Fibroblast of pulmonary artery (primary cell): Measurements from ENCODE around the gene ARAP1.

Experiments
- DNase-seq: peaks from one replicate; pipeline ENCODE4 v3.0.0-alpha.2; 2010; ENCODE audit warnings: low read depth
- H3K4me3 ChIP-seq: replicated peaks from 2 replicates; pipeline ENCODE4 v1.5.1; 2011; ENCODE audit warnings: low read depth, mild to moderate bottlenecking, control low read depth, low read length, moderate library complexity
- TF ChIP-seq, protein P1 (sequence below): IDR thresholded peaks from 2 replicates; pipeline ENCODE4 v1.5.1; 2011; ENCODE audit warnings: mild to moderate bottlenecking, control low read depth, low read length, inconsistent platforms; ENCODE audit errors: missing control alignments

The ARAP1 gene

GRCh38 chr11:72777755-72778278 lies 25.6 kb upstream of the ARAP1 start:
- no peak overlapping the region for H3K4me3 ChIP-seq
- TF ChIP-seq, protein P1, sequence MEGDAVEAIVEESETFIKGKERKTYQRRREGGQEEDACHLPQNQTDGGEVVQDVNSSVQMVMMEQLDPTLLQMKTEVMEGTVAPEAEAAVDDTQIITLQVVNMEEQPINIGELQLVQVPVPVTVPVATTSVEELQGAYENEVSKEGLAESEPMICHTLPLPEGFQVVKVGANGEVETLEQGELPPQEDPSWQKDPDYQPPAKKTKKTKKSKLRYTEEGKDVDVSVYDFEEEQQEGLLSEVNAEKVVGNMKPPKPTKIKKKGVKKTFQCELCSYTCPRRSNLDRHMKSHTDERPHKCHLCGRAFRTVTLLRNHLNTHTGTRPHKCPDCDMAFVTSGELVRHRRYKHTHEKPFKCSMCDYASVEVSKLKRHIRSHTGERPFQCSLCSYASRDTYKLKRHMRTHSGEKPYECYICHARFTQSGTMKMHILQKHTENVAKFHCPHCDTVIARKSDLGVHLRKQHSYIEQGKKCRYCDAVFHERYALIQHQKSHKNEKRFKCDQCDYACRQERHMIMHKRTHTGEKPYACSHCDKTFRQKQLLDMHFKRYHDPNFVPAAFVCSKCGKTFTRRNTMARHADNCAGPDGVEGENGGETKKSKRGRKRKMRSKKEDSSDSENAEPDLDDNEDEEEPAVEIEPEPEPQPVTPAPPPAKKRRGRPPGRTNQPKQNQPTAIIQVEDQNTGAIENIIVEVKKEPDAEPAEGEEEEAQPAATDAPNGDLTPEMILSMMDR = no peak

GRCh38 chr11:72776844-72777754 lies 24.9 kb upstream of the ARAP1 start:
- TF ChIP-seq, protein P1 = no peak
- no peak overlapping the region for H3K4me3 ChIP-seq
- DNase-seq = no peak

More at GRCh38 chr11:72777755-72778278, 25.6 kb upstream of the ARAP1 start:
- no peak for DNase-seq

- TF ChIP-seq, protein P1 = no peak
- DNase-seq = no peak
These were observed 24.1 kb upstream of the ARAP1 start for GRCh38 chr11:72776117-72776843.

DNA sequence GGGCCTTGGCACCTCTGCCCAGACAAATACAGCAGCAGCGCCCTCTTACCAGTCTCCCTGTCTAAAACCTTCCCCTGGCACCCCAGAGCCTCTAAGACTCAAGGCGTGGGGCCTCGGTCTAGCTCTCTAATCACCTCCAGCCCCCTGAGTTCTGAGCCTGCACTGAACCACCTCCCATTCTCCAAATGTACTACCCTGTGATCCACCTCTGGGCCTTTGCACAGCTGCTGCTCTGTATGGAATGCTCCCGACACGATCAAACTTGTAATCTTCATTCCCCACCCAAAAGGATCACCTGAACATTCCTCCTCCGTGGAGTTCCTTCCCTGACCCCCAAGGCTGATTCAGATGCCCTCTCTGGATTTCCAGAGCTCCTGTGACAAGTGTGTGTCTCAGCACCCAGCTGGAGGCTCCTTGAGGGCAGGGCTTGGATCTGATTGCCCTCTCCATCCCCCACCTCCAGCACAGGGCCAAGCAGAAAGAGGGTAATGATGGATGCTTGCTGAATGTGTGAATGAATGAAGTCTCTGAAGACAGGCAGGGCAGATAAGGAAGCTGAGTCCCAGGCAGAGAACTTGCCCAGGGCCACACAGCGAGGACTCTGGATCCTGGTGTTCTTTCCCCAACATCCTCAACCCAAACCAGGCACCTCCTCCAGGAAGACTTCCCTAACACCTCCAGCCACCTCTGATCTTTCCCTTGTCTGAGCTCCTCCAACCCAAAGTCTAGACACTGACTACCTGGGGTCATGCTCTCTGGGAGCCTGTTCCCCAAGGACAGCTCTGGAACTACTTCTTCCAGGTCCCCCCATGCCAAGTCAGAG lies 23.3 kb upstream of the ARAP1 start:
- no peak for DNase-seq
- no peak overlapping the region for H3K4me3 ChIP-seq
- TF ChIP-seq, protein P1 = no peak

More at GRCh38 chr11:72776117-72776843, 24.1 kb upstream of the ARAP1 start:
- H3K4me3 ChIP-seq = no peak overlapping the region

GRCh38 chr11:72774499-72774898 lies 22.3 kb upstream of the ARAP1 start:
- TF ChIP-seq, protein P1 = no peak
- no peak overlapping the region for H3K4me3 ChIP-seq

DNA sequence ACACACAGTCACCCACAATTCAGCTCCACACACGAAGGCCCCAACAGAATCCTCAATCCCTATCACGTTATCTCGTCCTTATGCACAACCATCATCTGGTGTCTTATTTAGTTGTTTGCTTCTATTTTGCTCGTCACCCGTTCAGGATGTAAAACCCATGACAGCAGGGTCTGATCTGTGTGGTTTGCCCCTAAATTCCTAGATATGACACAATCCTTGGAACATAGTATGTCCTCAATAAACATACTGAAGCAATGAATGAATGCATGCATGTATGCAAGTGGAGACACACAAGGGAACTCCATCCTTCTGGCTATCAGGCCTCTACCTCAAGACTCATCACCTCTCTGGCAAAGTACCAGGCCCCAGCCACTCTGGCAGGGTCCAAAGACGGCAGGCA lies 21.5 kb upstream of the ARAP1 start:
- TF ChIP-seq, protein P1 = no peak
- H3K4me3 ChIP-seq = no peak overlapping the region
- DNase-seq = no peak

More at GRCh38 chr11:72774499-72774898, 22.3 kb upstream of the ARAP1 start:
- DNase-seq = no peak
